ENCODE results near the gene DLEC1.

Gene DLEC1
- 0.46 to 31.7 (median 30.9) reads per million in 3 experiments for total RNA-seq

- DNase-seq, result peak; percentile 91
Measured at GRCh38 chr3:38039101-38039898, at the start of gene DLEC1. DLEC1 (plus strand) TSS chr3:38039208; CDS start chr3:38039226, 18 bp downstream.

DNA sequence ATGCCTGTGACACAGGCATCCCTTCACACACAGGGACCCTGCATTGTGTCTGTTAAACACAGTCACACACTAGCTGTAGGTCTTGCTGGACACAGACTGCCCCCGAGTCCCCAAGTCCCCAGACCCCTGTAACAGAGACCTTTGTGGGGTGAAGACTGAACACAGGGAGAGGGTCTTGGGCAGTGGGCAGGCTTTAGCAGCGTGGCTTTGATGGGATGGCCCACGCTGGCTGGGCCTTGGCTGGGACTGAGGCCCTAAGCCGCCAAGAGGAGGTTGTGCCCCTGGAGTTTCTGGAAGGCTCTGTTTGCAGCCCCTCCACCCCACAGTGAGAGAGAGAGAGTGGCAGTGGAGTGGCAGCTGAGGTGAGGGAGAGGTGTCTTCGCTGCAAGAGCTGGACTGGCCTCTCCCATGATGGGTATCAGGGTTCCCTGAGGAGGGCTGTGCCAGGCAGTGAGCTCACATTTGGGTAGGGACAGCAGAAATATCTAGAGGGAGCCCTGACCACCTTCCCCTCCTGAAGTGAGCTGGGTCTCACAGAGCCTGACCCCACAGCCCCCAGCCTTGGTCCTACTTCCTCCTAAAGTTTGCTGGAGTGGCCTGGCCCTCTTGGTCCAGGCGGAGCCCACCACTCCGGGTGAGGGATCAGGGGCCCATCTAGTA, 49.1 kb upstream of the DLEC1 start:
- no peak for DNase-seq

DNA sequence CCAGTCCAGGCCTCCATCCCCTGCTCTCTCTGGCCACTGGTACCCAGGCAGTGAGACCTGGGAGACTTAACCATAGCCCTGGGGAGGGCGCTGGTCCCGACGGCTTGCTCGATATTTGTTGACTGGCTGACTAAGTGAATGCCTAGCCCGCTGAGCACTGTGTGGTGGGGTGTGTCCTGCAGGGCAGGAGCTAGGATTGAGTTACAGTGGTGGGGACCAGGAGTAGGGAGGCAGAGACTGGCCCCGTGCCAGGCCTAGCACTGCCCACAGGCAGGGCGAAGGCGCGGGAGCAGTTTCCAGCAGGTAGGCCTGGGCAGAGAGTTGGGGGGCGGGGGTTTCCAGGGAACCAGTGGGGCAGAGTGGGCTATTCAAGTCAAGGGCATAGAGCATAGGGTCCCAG, 48.5 kb upstream of the DLEC1 start, which contains the start of gene VILL:
Gene VILL (plus strand): TSS at position 260 of the 400 bp plus-strand sequence. CDS start 2,887 bp downstream, outside the sequence.
- DNase-seq, result no peak

GRCh38 chr3:37991109-37991508, 47.9 kb upstream of the DLEC1 start:
- DNase-seq, result no peak

GRCh38 chr3:37991823-37992222, 47.2 kb upstream of the DLEC1 start:
- no peak for DNase-seq

DNA sequence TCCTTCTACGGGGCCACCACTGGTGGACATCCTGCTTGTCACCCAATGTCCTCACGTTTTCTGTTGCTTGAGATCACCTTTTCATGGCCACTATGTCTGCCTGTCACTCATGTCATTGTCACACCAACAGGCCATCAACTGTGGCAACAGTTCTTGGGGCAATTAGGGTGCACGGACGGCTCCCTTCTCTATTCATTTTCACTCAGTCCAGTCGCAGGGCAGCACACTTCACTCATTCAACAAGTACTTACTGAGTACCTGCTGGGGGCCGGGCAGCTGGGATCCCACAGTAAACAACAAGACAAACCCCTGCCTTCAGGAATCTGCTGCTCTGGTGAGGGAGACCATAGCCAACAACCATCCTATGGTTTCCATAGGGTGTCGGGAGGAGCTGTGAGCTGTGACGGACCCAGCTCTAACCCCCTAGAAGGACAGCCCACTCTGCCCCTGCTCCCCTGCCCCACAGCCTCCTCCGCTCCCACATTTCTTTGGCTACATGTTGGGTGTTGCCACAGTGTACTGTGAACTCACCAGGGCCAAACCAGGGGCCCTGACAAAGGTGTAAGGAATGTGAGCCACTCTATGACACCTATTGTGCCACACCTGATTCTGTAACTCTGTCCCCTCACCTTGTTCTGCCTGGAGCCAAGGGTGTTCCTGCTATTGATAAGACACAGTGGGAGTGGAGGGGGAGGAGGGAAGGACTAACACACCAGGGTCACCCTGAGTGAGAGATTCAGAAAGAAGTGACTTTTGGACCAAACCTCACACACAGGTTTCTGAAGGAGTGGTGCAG, 46.5 kb upstream of the DLEC1 start:
- no peak for DNase-seq

GRCh38 chr3:37993067-37993455, 45.9 kb upstream of the DLEC1 start:
- no peak for DNase-seq

DNA sequence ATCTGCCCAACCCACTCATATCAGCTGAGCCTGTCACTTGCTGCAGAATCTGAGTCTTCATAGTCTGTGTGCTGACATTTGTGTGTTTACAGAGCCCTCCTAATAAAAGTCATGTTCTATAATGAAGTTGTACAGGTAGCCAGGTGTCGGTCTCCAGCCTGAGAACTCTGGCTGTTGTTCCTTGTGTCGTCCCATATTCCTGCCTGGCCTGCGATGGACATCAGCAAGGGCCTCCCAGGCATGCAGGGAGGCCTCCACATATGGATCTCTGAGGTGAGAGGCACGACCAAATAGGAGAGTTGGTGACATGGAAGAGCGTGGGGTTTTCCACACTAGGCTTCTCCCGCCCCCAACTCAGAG, 45.6 kb upstream of the DLEC1 start:
- no peak for DNase-seq

DNA sequence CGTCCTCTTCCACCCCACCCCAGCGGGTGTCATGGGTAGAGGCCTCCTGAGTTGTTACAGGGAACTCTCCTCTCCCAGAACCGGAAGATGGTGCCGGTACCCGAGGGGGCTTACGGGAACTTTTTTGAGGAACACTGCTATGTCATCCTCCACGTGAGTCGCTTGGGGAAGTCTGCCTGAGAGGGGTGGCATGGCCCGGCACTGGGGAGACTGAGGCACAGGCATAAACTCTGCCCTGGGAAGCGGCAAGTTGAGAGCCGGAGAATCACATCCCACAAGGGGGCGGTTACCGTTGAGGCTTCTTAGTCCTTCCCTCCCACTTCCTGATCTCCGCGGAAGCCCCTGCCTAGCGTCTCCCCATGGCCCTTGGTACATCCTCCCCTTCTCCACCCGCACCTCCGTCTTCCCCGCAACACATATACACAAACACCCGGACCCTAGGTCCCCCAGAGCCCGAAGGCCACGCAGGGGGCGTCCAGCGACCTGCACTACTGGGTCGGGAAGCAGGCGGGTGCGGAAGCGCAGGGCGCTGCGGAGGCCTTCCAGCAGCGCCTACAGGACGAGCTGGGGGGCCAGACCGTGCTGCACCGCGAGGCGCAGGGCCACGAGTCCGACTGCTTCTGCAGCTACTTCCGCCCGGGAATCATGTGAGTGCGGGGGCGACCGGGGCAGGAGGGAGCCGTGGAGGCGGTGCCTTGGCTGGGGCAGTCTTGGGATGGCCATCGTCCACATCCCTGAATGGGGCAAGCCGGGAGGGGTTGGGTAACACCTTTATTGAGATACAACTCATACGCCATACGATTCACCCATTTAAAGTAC, 45.0 kb upstream of the DLEC1 start:
- DNase-seq, result peak; percentile 56

DNA sequence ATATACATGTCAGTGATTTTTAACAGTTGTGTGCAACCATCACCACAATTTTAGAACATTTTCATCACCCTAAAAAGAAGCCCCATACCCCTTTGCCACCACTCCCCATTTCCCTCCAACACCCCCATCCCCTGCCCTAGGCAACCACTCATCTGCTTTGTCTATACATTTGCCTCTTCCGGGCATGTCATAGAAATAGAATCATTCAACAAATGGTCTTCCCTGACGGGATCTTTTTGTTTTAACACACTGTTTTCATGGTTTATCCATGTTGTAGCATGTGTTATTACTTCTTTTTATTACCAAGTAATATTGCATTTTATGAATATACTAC, 44.4 kb upstream of the DLEC1 start:
- DNase-seq, result no peak

DNA sequence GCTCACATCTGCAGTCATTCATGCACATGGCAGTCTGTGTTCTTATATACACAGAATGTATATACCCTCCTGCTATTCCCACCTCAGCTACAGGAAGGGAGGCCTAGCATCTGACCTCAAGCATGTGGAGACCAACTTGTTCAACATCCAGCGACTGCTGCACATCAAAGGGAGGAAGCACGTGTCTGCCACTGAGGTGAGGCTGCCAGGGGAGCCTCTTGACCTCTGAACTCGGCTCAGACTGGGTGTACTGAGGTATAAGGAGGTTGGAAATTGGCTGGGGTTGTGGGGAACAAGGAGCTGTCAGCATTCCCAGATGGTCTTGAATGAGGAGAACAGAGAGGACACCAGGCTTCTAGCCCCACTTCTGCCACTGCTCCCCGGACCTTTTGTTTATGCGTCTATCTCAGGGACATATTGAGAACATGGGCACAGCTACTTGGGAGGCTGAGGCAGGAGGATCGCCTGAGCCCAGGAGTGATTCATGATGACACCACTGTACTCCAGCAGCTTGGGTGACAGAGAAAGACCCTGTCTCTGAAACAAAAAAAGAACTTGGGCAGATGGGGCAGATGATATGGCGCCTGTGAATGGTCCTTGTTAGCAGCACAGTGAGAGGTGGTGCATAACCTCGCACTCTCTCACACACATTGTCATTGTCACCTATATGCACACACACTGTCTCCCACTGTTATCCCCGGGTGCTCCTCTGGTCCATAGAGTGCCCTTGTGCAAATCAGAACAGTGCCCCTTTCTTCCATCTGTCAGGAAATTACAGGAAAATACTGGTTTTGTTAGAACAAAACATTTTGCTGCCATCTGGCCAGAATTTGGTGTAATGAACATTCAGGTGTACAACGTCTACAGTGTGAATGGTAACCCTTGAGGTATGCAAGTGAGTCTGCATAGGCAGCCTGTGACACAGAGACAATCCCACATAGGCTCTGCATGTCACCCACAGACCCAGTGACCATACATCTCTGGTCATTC, 43.1 kb upstream of the DLEC1 start:
- peak; percentile 34 for DNase-seq

DNA sequence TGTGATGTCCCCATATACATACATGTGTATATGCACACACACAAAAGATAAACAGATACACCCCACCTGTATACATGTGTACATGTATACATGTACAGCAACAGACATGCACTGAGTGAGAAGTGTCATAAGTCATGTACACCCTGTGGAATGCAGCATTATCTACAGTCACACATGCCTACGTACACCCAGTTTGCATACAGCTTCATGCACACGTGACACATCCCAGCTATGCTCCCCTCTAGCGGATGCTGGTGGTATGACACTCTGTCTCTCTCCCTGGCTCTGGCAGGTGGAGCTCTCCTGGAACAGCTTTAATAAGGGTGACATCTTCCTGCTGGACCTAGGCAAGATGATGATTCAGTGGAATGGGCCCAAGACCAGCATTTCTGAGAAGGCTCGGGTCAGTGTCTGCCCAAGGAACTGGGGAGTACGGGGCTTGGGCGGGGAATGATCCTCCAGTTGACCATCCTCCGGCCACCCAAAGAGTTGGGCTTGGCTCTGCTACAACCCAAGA, 42.2 kb upstream of the DLEC1 start:
- DNase-seq, result peak; percentile 77

DNA sequence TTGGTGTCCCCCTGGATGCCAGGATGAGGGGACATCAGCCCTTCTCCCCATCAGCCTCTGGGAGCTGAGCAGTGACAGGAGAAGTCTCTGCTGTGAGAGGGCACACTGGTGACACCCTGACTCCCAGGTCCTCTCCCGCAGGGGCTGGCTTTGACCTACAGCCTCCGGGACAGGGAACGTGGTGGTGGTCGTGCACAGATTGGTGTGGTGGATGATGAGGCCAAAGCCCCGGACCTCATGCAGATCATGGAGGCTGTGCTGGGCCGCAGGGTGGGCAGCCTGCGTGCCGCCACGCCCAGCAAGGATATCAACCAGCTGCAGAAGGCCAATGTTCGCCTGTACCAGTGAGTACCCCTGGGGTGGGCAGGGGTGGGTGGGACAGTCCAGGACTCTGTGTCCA, 41.7 kb upstream of the DLEC1 start:
- DNase-seq, result no peak

- no peak for DNase-seq
Measured at GRCh38 chr3:37997791-37998370, 41.1 kb upstream of the DLEC1 start.

- DNase-seq, result no peak
Measured at GRCh38 chr3:37999836-38000235, 39.2 kb upstream of the DLEC1 start.

DNA sequence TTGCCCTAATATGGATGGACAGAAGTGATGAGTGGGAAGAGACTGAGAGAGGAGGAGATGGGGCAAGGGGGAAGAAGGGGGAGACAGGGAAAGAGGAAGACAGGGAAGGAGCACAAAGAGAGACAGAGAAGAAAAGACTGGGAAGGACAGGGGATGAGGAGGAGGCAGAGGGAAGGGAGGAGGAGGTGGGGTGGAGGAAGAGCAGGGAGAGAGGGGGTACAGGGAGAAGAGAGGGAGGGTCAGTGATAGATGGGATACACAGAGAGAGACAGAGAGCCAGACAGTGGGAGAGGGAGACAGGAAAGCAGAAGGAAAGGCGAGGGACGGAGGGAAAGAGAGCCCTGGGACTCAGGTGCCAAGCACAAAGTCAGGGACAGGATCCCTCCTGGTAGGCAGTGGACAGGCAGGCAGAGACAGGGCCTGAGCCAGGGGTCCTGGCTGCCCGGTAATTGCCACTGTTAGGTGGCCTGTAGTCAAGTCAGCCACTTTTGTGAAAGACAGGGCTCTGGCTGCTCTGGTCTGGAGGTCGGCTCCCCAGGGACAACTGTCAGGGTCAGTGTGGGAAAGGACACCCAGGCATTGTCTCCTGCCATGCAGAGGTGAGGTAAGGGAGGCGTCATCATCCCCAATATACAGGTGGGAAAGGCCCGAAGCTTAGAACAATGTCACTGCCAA, 38.6 kb upstream of the DLEC1 start:
- no peak for DNase-seq

- no peak for DNase-seq
Measured at GRCh38 chr3:38000965-38001455, 38.0 kb upstream of the DLEC1 start.

DNA sequence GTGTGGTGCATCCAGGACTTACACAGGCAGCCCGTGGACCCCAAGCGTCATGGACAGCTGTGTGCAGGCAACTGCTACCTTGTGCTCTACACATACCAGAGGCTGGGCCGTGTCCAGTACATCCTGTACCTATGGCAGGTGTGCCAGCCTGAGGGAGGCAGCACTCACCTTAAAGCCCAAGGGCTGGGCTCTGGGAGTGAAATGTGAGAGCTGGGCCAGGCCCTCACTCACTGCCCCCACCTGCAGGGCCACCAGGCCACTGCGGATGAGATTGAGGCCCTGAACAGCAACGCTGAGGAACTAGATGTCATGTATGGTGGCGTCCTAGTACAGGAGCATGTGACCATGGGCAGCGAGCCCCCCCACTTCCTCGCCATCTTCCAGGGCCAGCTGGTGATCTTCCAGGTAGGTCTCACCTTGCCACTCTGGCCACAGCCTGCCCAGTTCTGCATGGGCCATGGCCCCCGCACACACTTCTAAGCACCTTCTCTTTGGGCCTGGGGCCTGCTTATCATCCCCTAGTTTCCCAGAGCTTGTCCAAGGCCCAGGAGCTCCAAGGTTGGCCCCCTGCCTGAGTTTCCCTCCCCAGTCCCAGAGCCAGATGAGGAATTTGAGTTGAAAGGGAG, 37.4 kb upstream of the DLEC1 start:
- no peak for DNase-seq

DNA sequence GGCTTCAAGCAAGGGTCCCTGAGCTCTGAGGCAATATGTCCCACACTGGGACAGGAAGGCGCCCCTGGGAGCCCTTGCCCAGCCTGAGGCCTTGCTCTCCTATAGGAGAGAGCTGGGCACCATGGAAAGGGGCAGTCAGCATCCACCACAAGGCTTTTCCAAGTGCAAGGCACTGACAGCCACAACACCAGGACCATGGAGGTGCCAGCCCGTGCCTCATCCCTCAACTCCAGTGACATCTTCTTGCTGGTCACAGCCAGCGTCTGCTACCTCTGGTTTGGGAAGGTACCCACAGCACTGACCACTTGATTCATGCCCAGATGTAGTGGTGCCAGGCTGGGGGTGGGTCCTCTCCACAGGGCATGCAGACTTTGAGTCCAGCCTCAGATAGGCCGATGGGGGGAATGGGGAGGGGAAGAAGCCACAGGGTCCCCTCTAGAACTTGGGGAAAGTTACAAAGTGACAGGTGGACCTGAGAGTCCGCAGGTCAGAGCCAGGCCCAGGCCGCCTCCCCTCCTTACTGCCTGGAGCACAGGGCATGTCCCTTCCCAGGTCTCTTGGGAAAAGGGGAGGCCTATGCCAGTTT, 36.6 kb upstream of the DLEC1 start:
- no peak for DNase-seq

All from central memory CD4-positive, alpha-beta T cell (primary cell).